ENCODE data around the gene KCNH5.
A peak's percentile ranks its signal among the peaks of the same experiment; 100 is the strongest.
"Not testable (repeated sequence)": the region's sequence is repeated elsewhere in the genome, so short reads cannot be mapped to it uniquely, and the experiment has no call there.

KCNH5 gene

DNA sequence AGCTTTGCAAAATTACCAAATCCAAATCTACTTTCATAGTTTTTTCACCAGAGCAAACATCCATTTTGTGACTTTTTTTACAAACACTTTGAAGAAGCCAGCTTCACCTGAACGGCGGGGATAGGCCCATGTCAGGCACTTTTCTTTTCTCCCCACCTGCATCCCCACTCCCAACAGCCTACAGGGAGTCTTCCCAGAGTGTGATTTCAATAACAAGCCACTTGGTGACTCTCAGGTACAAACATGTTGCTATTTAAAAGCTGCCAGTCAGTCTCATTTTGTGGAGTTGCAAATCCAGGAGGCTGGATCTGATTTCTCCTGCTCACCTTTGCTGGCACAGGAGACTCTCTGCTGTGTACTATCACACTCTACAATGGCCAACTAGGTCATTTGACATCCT lies 285.5 kb downstream of the KCNH5 start:
- no peak for DNase-seq (ENCODE audit: low spot score)
- no peak for FAIRE-seq

DNA sequence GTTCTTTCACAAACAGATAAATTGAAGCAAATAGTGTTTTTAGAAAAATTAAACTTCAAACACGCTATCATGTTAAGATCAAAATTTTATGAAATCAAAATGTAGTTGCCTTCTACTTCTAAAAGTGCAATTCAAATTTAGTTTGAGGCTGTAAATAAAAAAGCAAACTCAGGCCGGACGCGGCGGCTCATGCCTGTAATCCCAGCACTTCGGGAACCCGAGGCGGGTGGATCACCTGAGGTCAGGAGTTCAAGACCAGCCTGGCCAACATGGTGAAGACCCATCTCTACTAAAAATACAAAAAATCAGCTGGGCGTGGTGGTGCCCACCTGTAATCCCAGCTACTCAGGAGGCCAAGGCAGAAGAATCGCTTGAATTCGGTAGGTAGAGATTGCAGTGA lies 298.4 kb downstream of the KCNH5 start:
- not testable (repeated sequence) for DNase-seq (ENCODE audit: low spot score); FAIRE-seq

DNA sequence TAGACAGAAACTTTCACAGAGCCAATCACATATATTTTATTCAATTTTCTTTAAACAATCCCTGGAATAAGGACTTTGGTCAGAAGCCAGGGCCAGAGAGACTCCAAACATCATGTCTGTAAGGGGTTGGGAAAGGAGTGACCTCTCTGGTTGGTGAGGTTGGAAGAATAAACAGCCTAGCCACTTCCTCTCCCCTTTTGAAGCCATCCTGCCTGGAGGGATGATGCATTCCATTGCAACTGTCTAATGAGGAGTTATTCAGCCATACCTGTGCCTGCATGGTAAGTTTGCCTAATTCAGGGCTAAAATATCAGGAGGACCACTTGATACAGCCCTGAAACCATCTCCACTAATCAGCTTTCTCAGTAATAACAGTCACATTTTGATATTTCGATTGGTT lies 299.8 kb downstream of the KCNH5 start:
- FAIRE-seq, result peak; percentile 32

DNA sequence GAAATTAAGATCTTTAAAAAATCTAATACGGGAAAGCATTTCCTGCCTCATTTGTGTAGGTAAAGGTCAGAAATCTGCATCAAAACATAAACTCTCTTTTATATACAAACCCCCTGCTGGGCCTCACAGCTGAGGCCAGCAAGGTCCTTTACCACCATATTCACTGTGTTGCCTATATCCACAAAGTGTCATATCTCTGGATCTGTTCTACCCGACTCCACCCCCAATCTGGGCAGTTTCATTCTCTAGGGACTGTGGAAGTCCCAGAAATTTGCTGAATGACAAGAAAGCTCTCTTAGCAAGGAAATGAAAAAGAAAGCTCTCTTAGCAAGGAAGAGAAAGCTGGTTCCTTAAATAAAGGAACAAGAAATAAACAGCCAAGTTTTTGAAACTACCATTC lies 301.7 kb downstream of the KCNH5 start:
- no peak for FAIRE-seq

More for the DNA sequence above, 299.8 kb downstream of the KCNH5 start:
- DNase-seq (ENCODE audit: low spot score), result no peak

DNA sequence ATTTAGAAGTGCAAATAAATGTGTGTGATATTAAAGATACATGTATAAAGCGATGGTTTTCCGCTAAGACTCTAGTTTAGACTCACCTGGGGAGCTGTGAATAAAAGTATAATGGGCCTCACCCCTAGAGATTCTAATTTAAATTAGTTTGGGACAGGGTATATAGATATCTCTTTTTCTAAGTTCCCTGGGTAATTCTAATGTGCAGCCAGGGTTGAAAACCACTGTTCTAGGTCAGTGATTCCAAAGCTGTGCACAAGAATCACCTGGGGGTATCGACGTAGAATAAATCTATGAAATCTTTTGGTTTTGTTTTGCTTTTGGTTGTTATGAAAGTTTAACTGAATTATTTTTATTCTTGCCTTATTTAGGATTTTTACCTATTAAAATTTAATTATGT lies 302.1 kb downstream of the KCNH5 start:
- no peak for FAIRE-seq
- no peak for DNase-seq (ENCODE audit: low spot score)

More for the DNA sequence above, 301.7 kb downstream of the KCNH5 start:
- no peak for DNase-seq (ENCODE audit: low spot score)

DNA sequence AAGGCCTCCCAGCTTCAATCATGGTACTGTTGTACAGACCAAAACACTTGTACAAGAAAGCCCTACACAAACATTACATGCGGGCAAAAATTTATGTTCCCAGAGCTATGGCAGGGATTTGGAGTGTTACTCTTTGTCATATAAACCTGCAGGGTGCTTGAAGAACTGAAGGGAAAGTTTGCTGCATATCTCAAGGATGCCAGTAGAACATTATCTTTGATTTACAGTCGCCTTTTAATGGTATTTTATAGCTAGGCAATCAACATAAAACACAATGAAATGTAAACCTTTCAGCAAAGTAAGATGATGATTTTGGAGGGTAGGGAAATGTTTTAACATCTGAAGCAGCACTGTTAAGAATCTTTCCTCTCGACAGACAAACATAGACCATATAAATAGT lies 305.6 kb downstream of the KCNH5 start:
- DNase-seq (ENCODE audit: low spot score) (no peak), FAIRE-seq (peak; percentile 9)

DNA sequence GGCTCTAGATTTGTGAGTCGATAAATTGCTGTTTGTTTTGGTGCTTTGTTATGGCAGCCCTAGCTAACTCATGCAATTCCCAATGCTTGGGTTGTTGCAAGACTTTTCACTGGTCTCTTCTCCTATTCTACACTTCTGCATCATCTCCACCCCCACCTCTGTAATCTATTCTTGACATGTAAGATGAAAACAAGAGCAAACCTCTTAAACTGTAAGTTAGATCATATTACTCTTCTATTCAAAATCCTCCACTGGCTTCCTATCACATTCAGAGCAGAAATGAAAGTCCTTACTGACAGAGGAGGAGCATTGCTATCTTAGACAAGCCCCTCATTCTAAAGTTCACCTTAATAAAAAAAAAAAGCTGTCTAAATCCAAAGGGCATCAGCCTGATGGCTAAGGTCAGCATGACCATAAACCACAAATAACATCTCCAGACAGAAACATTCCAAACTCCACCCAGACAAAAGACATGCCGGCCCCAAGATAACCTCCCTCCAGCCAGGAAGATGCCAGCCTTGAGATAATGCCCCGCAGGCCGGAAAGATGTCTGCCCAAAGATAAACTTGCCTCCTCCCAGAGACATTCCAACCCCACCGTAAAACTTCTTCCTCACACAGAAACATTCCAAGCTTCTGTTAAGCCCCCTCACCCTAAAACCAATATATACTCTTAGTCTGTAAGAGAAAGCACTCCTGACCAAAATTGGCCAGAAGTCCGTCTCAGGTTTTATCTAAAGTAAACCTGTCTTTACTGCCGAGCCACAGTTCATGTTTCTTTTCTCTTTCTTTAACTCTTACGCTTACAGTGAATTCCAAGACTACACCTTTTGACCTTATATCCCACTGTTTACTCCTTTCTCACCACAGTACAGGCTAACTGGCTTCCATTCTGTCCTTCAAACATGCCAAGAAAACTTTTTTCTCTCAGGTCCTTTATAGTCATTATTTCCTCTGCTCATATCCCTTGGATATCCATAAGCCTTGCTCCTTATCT lies 308.9 kb downstream of the KCNH5 start:
- FAIRE-seq, result no peak
- no peak for DNase-seq (ENCODE audit: low spot score)

DNA sequence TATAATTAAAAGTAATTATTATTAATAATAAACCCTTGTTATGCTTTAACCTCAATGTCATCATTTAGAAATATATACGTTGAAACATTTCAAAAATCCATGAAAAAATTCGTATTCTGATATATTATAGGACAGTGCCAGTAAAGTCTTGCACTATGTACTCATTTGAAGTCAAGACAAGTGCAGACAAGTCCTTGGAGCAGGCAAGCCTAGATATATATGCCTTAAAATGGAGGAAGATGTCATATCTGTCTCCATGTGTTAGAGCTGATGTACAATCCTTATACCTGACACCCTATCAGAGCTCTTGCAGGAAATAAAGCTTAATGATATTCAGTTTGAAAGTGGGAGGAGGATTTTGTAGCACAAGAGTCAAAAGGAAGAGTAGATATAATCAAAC lies 310.4 kb downstream of the KCNH5 start:
- DNase-seq (ENCODE audit: low spot score), result no peak
- FAIRE-seq, result peak; percentile 73

DNA sequence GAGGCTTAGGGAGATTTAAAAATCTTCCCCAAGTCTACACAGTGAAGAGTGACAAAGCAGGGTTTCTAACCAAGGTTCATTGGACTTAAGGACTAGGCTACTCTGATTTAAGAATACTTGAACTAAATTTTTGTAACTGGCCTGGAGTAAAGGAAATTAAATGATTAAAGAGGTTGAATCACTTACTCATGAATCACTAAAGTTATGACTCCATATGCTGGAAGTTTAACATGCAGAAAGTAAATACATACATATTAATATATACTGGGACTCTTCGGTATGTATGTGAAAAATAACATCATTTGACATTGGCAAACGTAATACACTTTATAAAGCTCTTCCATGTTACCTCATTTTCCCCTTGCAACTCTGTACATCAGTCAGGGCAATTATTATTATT lies 322.9 kb downstream of the KCNH5 start:
- FAIRE-seq, result no peak

DNA sequence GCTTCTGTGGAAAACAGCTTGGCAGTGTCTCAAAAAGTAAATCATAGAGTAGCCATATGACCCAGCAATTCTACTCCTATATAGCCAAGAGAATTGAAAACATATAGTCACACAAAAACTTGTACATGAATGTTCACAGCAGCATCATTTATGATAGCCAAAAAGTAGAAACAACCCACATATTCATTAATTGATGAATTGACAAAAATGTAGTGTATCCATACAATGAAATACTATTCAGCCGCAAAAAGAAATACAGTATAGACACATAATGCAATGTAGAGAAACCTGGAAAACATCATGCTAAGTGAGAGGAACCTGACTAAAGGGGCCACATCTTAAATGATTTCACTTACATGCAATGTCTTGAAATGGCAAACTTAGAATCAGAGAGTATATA lies 326.6 kb downstream of the KCNH5 start:
- FAIRE-seq (peak; percentile 23), DNase-seq (ENCODE audit: low spot score) (no peak)

More for the DNA sequence above, 322.9 kb downstream of the KCNH5 start:
- no peak for DNase-seq (ENCODE audit: low spot score)

DNA sequence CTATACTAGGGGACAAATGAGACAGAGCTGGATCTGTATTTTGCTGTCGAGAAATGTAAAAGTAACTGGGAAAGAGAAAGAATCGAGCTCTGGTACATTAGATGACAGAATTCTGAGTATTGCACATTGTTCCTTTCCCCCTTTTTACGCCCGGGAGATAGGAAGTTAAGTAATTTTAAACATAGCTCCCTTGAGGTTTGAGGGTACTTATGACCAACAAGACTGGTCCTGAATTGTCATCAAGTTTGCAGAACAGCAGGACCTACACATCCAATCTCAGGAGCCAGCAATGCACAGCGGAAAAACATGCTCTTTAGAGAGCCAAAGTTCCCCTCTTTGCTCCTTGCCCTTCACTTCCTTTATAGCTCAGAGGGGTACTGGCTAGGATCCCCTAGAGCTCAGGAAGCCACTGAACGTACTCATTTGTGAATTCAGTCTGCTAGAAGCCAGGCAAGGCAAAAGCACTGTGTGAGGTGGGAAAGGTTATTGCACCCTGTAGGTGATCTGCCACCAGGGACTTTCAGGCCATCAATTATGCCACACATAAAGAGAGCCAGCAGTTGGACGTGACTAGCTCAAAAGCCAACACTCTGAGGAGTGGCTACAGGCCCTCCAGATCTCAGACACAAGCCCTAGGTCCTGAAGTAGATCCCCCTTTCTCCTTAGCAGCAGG lies 333.8 kb downstream of the KCNH5 start:
- no peak for DNase-seq (ENCODE audit: low spot score)
- FAIRE-seq, result no peak

DNA sequence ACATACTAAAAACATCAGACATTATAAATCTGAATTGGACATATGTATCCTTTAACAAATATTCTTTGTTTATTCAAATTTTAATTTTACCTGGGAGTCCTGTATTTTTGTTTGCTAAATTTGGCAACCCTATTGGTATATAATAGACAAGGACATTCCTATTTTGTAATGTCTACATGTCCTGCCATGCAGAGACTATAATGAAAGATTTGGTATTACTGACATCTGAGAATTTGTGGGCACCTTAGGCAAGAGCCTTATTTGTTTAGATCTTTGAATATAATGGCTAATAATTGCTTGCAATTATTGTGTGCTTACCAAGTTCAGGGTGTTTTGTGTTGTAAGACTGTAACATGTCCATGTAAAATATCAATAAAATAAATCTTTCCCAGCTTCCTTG lies 334.4 kb downstream of the KCNH5 start:
- DNase-seq (ENCODE audit: low spot score) (no peak), FAIRE-seq (no peak)

DNA sequence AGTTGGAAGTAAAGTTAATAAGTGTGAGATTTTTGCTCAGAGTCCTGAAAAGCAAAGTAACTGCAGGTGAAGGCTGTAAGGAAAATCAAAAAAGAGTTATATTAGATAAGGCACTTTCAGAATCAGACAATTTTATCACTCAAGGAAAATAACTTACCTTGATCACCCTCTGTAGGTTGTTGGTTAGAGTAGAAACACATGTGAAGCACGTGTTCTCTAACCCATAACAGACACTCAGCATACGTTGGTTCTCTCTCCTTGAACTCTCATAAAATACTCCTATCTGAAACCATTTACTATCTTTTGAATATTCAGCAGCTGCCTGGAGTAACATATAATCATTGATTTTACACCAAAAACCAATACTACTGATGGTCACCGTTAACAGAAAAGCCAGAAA lies 335.5 kb downstream of the KCNH5 start:
- FAIRE-seq, result no peak

DNA sequence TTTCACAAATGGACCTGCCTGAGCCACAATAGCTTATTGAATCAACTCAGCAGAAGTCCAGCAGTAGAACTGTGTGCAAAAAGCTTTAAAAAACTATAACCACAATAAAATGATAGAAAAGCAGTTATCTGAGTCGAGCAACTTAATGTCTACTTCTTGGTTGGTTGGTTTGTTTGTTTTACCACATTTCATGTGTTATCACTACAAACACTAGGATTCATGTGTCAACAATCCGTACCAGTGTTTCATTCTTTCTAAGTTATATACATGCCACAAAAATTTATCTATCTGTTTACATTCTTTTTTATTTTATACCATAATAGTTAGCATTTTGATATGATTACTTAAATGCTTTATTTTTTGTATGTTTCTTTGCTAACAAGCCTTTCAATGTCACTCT lies 339.0 kb downstream of the KCNH5 start:
- no peak for DNase-seq (ENCODE audit: low spot score)
- no peak for FAIRE-seq

More for the DNA sequence above, 335.5 kb downstream of the KCNH5 start:
- DNase-seq (ENCODE audit: low spot score), result no peak

DNA sequence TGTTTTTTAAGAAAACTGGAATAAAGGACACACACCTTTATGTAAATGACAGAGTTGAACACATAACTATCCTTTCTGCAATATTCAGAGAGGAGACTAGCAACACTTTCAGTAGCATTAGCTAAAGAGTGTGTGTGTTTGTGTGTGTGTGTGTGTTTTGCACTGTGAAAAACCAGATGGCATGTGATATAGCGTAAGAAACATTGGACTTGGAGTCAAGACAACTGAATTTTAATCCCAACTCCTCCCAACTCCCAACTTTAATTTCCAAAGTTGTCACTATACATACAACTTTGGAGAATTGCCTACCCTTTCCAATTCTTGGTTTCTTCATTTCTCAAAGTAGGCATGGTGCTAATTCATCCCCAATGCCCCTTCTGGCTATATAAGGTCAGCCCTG lies 347.8 kb downstream of the KCNH5 start:
- peak; percentile 85 for FAIRE-seq
- DNase-seq (ENCODE audit: low spot score), result no peak

DNA sequence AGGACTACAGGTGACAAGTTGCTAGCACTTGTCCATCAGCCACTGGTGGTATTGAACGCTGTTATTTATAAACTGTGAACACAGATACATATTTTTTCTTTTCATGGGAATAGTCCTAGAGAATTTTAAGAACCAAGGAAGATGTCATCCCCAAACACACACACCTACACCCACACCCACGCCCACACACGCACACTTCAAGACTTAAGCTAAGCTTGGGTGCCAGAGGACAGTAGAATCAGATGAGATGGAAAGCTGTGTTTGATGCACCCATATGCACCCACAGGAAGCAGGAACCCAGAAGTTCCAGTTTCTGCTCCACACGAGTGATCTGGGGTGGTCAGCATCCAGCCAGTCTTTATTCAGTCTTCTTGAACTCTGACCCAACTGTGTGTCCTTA lies 348.3 kb downstream of the KCNH5 start:
- DNase-seq (ENCODE audit: low spot score) (no peak), FAIRE-seq (no peak)

DNA sequence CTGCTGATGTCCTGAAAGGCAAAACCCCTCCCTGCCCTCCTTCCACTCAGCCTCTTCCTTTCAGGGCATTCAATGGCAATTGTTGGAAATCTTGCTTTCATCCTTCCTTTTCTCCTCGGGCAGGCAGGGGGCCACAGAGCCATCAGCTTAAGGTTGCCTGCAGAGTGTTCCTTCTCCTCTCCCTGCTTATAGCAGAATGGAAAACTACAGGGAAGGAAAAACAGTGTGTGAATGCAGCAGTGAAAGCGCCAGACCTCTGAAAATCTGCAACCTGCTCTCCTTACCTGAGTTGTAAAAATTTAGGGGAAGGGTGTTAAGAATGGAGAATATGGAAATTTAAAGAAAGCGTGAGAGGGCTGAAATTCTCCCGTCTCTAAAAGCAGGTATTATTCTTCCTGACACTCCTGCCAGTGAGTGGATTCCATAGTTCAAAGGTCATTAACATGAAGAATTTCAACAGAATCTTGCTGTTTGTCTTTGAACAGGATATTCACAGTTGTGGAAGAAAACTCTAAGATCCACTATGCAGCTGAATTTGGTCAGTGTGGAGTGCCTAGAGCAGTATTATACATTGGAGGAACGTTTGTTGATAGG lies 348.8 kb downstream of the KCNH5 start:
- DNase-seq (ENCODE audit: low spot score) (no peak), FAIRE-seq (peak; percentile 82)

DNA sequence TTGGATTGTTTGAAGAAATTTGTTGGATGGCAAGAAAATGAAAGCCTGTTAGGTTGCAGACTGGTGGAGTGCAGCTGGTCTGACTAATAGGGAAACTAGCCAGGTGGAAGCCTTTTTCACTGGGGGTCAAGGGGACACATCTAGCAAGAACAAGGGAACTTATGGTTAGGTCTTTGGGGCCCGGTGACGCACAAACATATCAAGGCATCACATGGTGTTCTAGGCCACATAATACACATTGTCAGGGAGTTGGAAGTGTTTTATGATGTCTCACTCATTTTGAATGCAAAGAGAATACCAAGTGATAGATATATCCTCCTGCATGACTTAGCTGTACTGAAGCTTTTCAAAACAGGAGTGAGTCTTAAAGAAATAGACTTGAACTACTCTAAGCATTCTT lies 351.2 kb downstream of the KCNH5 start:
- DNase-seq (ENCODE audit: low spot score), result peak; percentile 54
- FAIRE-seq, result peak; percentile 85

DNA sequence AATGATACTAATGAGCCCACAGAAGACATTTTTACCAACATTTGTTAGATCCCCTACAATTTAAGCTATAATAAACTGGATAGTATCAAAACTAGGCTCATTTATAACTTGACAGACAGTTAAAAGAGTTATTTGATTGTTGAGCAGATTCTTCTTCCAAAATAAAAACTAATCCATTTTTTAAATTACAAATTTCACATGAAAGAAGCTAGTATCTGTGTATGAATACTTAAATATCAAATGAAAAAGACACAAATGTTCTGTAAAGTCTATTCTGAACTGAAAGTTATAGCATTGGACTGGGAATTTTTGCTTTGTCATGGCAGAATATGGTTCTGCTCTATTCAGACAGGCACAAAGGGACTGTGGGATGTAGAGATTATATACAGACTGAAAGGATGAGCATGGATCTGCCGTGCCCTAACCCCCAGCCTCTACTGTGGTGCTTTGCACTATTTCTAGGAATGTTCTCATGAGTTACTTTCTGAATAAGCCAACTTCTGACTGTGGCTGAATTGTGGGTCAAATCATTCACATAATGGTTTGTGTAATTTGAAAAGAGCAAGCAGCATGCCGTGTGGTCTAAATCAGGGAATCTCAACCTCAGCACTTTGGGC lies 352.7 kb downstream of the KCNH5 start:
- FAIRE-seq, result peak; percentile 97
- DNase-seq (ENCODE audit: low spot score), result no peak

DNA sequence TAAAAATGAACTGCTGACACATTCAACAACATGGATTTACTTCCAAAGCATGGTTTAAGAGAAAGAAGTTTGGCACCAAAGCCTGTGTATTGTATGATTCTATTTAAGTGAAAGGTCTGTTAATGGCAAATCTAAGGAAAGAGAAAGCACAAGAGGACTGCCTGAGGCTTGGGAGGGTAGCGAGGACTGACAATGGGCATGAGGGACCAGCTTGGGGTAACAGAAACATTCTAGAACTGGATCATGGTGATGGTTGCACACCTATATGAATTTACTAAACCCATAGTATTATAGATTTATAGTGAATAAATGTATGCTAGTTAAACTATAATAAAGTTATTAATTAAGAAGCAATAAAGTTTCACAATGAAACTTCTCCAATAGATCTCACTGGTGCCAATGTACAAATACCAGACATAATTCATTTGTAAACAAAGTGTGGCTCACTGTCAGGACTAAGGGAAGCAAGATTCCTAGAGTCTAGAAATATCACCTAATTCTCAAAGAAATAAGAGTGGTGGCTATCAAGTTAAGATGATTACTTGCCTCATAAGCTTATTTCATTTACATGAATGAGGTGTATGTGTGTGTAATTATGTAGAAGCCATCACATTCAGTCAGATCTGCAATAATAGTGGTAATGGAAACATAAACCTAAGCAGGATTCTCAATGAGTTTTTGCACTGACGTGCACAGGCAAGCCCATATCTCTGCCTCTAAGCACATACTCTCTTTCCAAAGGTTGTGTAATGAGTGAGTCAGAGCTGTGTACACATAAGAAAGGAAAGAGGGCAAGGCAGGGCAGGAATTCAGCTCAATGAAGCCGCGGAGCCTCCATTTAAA lies 353.4 kb downstream of the KCNH5 start:
- FAIRE-seq (peak; percentile 99), DNase-seq (ENCODE audit: low spot score) (peak; percentile 89)

DNA sequence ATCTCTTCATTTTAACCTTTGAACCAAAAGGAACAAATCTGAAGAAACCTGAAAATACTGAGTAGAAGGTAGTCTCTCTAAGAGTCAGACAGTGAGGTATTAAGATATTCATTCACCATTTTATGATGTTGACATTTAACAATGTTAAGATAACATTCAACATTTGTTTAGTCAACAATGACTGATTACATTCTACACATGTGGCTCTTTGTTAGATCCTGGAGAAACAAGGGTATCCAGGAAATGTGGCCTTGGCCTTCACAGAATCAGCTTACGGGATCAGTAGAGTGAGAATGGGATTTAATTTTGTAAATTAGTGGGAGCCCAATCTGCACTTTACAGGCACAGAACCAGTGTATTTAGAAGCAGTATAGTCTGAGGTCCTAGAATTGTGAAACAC lies 355.5 kb downstream of the KCNH5 start:
- FAIRE-seq, result no peak
- DNase-seq (ENCODE audit: low spot score), result no peak
